ENCODE measurements around the gene CACNA1D.

The CACNA1D gene

GRCh38 chr3:53790470-53790869 is 296.1 kb downstream of the CACNA1D start:
- Histone ChIP-seq H3K4me2 (ENCODE audit: low read depth, low read length, poor library complexity, severe bottlenecking) (no peak overlapping the region), H3F3A (ENCODE audit: insufficient read depth) (no peaks in the 10 kb centered on the region), H3K79me2 (ENCODE audit: insufficient read depth, low read length) (no peaks in the 10 kb centered on the region), H3K9me2 (replicated peaks; ENCODE audit: insufficient read depth, low read length) (no peaks in the 10 kb centered on the region), H3K27ac (ENCODE audit: low read depth, low read length) (no peak overlapping the region), H2AFZ (ENCODE audit: low read depth, low read length, severe bottlenecking) (no peak overlapping the region), H4K20me1 (ENCODE audit: low read depth, low read length) (no peaks in the 10 kb centered on the region), H3K36me3 (ENCODE audit: low read length) (no peaks in the 10 kb centered on the region), H3K4me3 (ENCODE audit: insufficient read depth, low read length, poor library complexity, severe bottlenecking) (no peak overlapping the region), H3K9me3 (ENCODE audit: insufficient read depth, low read length) (no peaks in the 10 kb centered on the region), H3K9ac (ENCODE audit: low read length) (no peak overlapping the region), H3K27me3 (ENCODE audit: low read length) (no peaks in the 10 kb centered on the region)
- TF ChIP-seq EZH2phosphoT487 (conservative IDR thresholded peaks at IDR 0.05; ENCODE audit: low read length) (no peak), CTCF (IDR thresholded peaks at IDR 0.05; ENCODE audit: insufficient read depth, low read length, poor library complexity, severe bottlenecking) (no peak)

GRCh38 chr3:53791317-53791716 is 296.9 kb downstream of the CACNA1D start:
- H3K4me2 ChIP-seq (ENCODE audit: low read depth, low read length, poor library complexity, severe bottlenecking): no peak overlapping the region
- no peak overlapping the region for H2AFZ ChIP-seq (ENCODE audit: low read depth, low read length, severe bottlenecking)
- H3K9ac ChIP-seq (ENCODE audit: low read length): no peak overlapping the region
- no peaks in the 10 kb centered on the region for H3K79me2 ChIP-seq (ENCODE audit: insufficient read depth, low read length)
- H3K27ac ChIP-seq (ENCODE audit: low read depth, low read length): no peak overlapping the region
- no peaks in the 10 kb centered on the region for H3K27me3 ChIP-seq (ENCODE audit: low read length)
- H3K9me2 ChIP-seq (replicated peaks; ENCODE audit: insufficient read depth, low read length): no peaks in the 10 kb centered on the region
- no peaks in the 10 kb centered on the region for H3K9me3 ChIP-seq (ENCODE audit: insufficient read depth, low read length)
- H3F3A ChIP-seq (ENCODE audit: insufficient read depth): no peaks in the 10 kb centered on the region
- H4K20me1 ChIP-seq (ENCODE audit: low read depth, low read length): no peaks in the 10 kb centered on the region
- no peaks in the 10 kb centered on the region for H3K36me3 ChIP-seq (ENCODE audit: low read length)
- H3K4me3 ChIP-seq (ENCODE audit: insufficient read depth, low read length, poor library complexity, severe bottlenecking): no peak overlapping the region
- TF ChIP-seq EZH2phosphoT487 (conservative IDR thresholded peaks at IDR 0.05; ENCODE audit: low read length) (no peak), CTCF (IDR thresholded peaks at IDR 0.05; ENCODE audit: insufficient read depth, low read length, poor library complexity, severe bottlenecking) (no peak)

DNA sequence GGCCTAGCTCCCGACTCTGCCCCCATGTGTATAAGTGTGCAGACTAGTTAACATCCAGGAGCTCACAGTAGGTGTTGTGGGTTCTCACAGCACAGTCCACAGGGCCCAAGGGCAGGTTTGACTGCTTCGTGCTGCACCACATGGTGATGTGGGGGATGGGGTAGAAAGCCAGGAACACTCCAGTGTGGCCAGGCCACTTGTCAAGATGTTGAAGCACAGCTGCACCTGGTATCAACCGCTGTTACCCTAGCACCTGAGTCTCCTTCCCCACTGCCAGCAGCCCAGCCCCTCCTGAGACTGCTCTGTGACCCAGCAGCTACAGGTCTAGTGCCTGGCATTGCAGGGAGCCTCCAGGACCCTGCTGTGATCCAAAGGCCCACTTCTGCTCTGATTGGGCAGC is 298.5 kb downstream of the CACNA1D start:
- Histone ChIP-seq H3K27me3 (ENCODE audit: low read length) (no peaks in the 10 kb centered on the region), H3K27ac (ENCODE audit: low read depth, low read length) (no peak overlapping the region), H3K9me3 (ENCODE audit: insufficient read depth, low read length) (no peaks in the 10 kb centered on the region), H3K4me2 (ENCODE audit: low read depth, low read length, poor library complexity, severe bottlenecking) (no peak overlapping the region), H3K79me2 (ENCODE audit: insufficient read depth, low read length) (no peaks in the 10 kb centered on the region), H3K36me3 (ENCODE audit: low read length) (no peaks in the 10 kb centered on the region), H2AFZ (ENCODE audit: low read depth, low read length, severe bottlenecking) (no peak overlapping the region), H3F3A (ENCODE audit: insufficient read depth) (no peaks in the 10 kb centered on the region), H3K9ac (ENCODE audit: low read length) (no peak overlapping the region), H3K9me2 (replicated peaks; ENCODE audit: insufficient read depth, low read length) (no peaks in the 10 kb centered on the region), H3K4me3 (ENCODE audit: insufficient read depth, low read length, poor library complexity, severe bottlenecking) (no peak overlapping the region), H4K20me1 (ENCODE audit: low read depth, low read length) (no peaks in the 10 kb centered on the region)
- TF ChIP-seq EZH2phosphoT487 (conservative IDR thresholded peaks at IDR 0.05; ENCODE audit: low read length) (no peak), CTCF (IDR thresholded peaks at IDR 0.05; ENCODE audit: insufficient read depth, low read length, poor library complexity, severe bottlenecking) (no peak)

Measured in SU-DHL-6 (cell line).